ENCODE data around the gene DEGS2. TPM values are rescaled to one million over a fixed set of nuclear protein-coding genes. Genes with fewer than 3 reads are reported as not detected.

DEGS2 gene
- total RNA-seq, 1 donor from 2014 or later, result 0.34 TPM

DNA sequence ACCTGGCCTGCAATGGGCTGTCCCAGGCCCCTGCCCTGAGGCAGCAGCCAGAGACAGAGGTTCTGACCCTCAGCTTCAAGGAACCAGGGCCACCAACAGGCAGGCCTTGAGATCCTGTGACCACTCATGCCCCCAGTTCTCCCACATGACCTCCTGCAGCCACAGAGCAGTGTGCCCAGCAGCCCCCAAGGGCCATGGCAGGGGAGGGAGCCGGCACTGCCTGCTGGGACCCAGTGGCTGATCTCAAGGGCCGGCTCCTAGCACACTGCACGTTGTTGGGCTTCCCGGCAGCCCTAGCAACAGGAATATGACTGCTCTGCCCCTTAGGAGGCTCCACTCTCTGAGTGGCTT, 14.8 kb downstream of the DEGS2 start:
- Mint-ChIP-seq H3K36me3 (ENCODE audit: unreplicated experiment) (no peaks in the 10 kb centered on the region), H3K9me3 (ENCODE audit: unreplicated experiment) (peaks cover 8% of the 10 kb centered on the region), H3K4me1 (ENCODE audit: low read depth, unreplicated experiment) (peaks cover 4% of the 10 kb centered on the region), H3K27me3 (ENCODE audit: unreplicated experiment) (peaks cover 8% of the 10 kb centered on the region), H3K4me3 (ENCODE audit: unreplicated experiment) (no peak overlapping the region), H3K27ac (ENCODE audit: unreplicated experiment) (no peak overlapping the region)
- TF ChIP-seq, protein P1, sequence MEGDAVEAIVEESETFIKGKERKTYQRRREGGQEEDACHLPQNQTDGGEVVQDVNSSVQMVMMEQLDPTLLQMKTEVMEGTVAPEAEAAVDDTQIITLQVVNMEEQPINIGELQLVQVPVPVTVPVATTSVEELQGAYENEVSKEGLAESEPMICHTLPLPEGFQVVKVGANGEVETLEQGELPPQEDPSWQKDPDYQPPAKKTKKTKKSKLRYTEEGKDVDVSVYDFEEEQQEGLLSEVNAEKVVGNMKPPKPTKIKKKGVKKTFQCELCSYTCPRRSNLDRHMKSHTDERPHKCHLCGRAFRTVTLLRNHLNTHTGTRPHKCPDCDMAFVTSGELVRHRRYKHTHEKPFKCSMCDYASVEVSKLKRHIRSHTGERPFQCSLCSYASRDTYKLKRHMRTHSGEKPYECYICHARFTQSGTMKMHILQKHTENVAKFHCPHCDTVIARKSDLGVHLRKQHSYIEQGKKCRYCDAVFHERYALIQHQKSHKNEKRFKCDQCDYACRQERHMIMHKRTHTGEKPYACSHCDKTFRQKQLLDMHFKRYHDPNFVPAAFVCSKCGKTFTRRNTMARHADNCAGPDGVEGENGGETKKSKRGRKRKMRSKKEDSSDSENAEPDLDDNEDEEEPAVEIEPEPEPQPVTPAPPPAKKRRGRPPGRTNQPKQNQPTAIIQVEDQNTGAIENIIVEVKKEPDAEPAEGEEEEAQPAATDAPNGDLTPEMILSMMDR (IDR thresholded peaks at IDR 0.05; ENCODE audit: partially characterized antibody, unreplicated experiment), result no peak
- no peak for DNase-seq

DNA sequence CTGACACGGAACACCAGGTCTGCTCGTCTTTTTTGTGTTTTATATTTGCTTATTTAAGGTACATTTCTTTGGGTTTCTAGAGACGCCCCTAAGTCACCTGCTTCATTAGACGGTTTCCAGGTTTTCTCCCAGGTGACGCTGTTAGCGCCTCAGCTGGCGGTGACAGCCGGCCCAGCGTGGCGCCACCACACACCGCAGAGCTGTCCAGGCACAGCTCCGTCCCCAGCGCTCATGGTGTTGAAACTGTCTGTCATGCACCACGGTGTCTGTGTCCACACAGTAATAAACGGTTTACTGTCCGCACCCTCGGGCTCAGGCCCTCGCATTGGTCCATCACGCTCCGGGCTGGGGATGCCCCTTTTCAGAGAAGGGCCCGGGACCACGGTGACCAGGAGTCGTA, 15.5 kb downstream of the DEGS2 start:
- H3K27me3 Mint-ChIP-seq (ENCODE audit: unreplicated experiment), result peaks cover 10% of the 10 kb centered on the region
- no peak overlapping the region for H3K4me3 Mint-ChIP-seq (ENCODE audit: unreplicated experiment)
- TF ChIP-seq, protein P1 (IDR thresholded peaks at IDR 0.05; ENCODE audit: partially characterized antibody, unreplicated experiment), result no peak
- no peak overlapping the region for H3K27ac Mint-ChIP-seq (ENCODE audit: unreplicated experiment)
- no peak for DNase-seq
- no peaks in the 10 kb centered on the region for H3K36me3 Mint-ChIP-seq (ENCODE audit: unreplicated experiment)
- peaks cover 4% of the 10 kb centered on the region for H3K4me1 Mint-ChIP-seq (ENCODE audit: low read depth, unreplicated experiment)
- H3K9me3 Mint-ChIP-seq (ENCODE audit: unreplicated experiment), result peaks cover 10% of the 10 kb centered on the region

DNA sequence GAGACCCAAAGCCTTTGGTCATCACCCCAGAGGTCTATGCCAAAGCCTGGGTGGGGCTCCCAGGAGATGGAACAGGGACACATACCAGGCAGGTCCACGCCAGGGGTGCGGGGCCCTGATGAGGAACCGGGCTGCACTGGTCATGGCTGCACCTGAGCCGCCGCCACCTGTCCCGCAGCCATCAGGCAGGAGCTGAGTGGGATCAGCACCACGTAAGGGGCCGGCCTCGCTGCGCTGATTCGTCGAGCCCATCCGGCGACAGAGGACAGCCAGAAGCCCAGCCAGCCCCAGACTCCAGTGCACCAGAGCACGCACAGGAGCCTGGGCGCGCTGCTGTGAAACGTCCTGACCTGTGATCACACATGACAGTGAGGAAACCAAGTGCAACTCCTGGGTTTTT, 15.9 kb downstream of the DEGS2 start:
- Mint-ChIP-seq H3K9me3 (ENCODE audit: unreplicated experiment) (peaks cover 11% of the 10 kb centered on the region), H3K27me3 (ENCODE audit: unreplicated experiment) (peaks cover 13% of the 10 kb centered on the region), H3K36me3 (ENCODE audit: unreplicated experiment) (no peaks in the 10 kb centered on the region), H3K4me1 (ENCODE audit: low read depth, unreplicated experiment) (peaks cover 4% of the 10 kb centered on the region), H3K4me3 (ENCODE audit: unreplicated experiment) (no peak overlapping the region), H3K27ac (ENCODE audit: unreplicated experiment) (no peak overlapping the region)
- TF ChIP-seq, protein P1 (IDR thresholded peaks at IDR 0.05; ENCODE audit: partially characterized antibody, unreplicated experiment), result no peak
- DNase-seq, result no peak

DNA sequence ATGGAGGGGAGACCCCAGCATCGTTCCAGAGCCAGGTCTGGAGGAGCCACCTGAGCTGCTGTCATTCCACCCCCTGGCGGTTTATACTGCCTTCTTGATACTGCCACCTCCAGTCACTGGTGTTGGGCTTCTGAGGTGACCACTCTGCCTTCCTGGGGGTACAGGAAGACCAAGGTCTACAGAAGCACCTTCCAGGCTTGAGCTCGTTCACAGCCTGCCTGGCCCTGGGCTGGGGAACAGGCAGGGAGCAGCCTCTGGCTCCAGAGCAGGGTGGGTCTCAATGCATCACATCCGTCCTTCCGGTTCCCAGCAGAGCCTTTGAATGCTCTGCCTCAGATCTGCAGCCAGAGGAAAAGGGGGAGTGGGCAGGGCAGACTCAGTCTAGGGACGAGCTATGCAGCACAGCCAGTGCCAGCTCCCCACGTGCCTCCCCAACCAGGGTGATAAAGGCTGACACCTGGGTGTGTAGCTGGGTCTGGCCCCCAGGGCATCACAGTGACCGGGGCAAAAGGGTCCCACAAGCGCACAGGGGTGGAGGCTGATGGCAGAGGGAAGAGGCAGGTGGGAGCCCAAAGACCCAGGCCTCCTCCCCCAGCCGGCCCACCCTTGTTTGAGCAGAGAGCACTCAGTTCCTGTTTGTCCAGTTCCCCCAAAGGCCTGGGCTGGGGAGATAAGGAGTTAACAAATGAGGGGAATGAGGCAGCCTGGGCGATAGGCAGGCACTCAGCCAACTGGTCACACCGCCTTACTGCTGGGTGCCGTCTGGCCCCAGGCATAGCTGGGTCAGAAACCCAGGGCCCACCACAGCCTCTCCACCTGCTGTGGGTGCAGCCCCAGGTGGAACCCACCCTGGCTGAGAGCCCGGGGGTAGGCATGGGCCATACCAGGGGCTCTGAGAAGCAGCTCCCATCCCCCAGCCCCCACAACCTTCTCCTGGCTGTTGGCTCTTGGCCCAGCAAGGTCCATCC, 17.1 kb downstream of the DEGS2 start:
- TF ChIP-seq, protein P1 (IDR thresholded peaks at IDR 0.05; ENCODE audit: partially characterized antibody, unreplicated experiment), result no peak
- H3K9me3 Mint-ChIP-seq (ENCODE audit: unreplicated experiment), result peaks cover 13% of the 10 kb centered on the region
- no peak overlapping the region for H3K27ac Mint-ChIP-seq (ENCODE audit: unreplicated experiment)
- no peak for DNase-seq
- H3K27me3 Mint-ChIP-seq (ENCODE audit: unreplicated experiment), result peaks cover 10% of the 10 kb centered on the region
- peaks cover 4% of the 10 kb centered on the region for H3K4me1 Mint-ChIP-seq (ENCODE audit: low read depth, unreplicated experiment)
- H3K4me3 Mint-ChIP-seq (ENCODE audit: unreplicated experiment), result no peak overlapping the region
- H3K36me3 Mint-ChIP-seq (ENCODE audit: unreplicated experiment), result no peaks in the 10 kb centered on the region

DNA sequence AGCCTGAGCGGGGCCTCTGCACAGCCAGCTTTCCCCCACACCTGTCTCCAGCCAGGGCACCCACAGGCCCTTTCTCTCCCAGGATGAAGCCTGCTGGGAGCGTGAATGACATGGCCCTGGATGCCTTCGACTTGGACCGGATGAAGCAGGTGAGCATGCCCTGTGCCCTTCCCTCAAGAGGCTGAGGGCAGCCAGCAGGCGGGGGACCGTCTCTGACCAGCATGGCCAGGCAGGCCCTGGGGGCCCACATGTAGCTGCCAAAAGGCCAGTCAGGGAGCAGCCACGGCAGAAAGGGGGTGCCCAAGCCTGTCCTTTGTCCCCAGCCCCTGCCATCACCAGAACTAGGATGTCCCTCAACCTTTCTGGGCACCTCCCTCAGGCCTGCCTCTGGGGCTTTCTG, 18.3 kb downstream of the DEGS2 start:
- no peaks in the 10 kb centered on the region for H3K36me3 Mint-ChIP-seq (ENCODE audit: unreplicated experiment)
- H3K27ac Mint-ChIP-seq (ENCODE audit: unreplicated experiment), result no peak overlapping the region
- H3K4me3 Mint-ChIP-seq (ENCODE audit: unreplicated experiment), result no peak overlapping the region
- no peak for DNase-seq
- peaks cover 9% of the 10 kb centered on the region for H3K9me3 Mint-ChIP-seq (ENCODE audit: unreplicated experiment)
- H3K4me1 Mint-ChIP-seq (ENCODE audit: low read depth, unreplicated experiment), result peaks cover 5% of the 10 kb centered on the region
- peaks cover 16% of the 10 kb centered on the region for H3K27me3 Mint-ChIP-seq (ENCODE audit: unreplicated experiment)
- TF ChIP-seq, protein P1 (IDR thresholded peaks at IDR 0.05; ENCODE audit: partially characterized antibody, unreplicated experiment), result no peak
